ENCODE data around the gene ALDH3B2.

GRCh38 chr11:67652965-67653845 is 21.2 kb downstream of the ALDH3B2 start:
- TF ChIP-seq JUND (IDR thresholded peaks at IDR 0.05; ENCODE audit: low read length) (no peak), CEBPB (IDR thresholded peaks at IDR 0.05; ENCODE audit: low read depth, low read length) (no peak), GABPA (IDR thresholded peaks at IDR 0.05; ENCODE audit: borderline replicate concordance, insufficient read depth, low read length) (no peak), MAFK (IDR thresholded peaks at IDR 0.05; ENCODE audit: low read depth, low read length) (no peak)
- TF ChIP-seq, protein P1, sequence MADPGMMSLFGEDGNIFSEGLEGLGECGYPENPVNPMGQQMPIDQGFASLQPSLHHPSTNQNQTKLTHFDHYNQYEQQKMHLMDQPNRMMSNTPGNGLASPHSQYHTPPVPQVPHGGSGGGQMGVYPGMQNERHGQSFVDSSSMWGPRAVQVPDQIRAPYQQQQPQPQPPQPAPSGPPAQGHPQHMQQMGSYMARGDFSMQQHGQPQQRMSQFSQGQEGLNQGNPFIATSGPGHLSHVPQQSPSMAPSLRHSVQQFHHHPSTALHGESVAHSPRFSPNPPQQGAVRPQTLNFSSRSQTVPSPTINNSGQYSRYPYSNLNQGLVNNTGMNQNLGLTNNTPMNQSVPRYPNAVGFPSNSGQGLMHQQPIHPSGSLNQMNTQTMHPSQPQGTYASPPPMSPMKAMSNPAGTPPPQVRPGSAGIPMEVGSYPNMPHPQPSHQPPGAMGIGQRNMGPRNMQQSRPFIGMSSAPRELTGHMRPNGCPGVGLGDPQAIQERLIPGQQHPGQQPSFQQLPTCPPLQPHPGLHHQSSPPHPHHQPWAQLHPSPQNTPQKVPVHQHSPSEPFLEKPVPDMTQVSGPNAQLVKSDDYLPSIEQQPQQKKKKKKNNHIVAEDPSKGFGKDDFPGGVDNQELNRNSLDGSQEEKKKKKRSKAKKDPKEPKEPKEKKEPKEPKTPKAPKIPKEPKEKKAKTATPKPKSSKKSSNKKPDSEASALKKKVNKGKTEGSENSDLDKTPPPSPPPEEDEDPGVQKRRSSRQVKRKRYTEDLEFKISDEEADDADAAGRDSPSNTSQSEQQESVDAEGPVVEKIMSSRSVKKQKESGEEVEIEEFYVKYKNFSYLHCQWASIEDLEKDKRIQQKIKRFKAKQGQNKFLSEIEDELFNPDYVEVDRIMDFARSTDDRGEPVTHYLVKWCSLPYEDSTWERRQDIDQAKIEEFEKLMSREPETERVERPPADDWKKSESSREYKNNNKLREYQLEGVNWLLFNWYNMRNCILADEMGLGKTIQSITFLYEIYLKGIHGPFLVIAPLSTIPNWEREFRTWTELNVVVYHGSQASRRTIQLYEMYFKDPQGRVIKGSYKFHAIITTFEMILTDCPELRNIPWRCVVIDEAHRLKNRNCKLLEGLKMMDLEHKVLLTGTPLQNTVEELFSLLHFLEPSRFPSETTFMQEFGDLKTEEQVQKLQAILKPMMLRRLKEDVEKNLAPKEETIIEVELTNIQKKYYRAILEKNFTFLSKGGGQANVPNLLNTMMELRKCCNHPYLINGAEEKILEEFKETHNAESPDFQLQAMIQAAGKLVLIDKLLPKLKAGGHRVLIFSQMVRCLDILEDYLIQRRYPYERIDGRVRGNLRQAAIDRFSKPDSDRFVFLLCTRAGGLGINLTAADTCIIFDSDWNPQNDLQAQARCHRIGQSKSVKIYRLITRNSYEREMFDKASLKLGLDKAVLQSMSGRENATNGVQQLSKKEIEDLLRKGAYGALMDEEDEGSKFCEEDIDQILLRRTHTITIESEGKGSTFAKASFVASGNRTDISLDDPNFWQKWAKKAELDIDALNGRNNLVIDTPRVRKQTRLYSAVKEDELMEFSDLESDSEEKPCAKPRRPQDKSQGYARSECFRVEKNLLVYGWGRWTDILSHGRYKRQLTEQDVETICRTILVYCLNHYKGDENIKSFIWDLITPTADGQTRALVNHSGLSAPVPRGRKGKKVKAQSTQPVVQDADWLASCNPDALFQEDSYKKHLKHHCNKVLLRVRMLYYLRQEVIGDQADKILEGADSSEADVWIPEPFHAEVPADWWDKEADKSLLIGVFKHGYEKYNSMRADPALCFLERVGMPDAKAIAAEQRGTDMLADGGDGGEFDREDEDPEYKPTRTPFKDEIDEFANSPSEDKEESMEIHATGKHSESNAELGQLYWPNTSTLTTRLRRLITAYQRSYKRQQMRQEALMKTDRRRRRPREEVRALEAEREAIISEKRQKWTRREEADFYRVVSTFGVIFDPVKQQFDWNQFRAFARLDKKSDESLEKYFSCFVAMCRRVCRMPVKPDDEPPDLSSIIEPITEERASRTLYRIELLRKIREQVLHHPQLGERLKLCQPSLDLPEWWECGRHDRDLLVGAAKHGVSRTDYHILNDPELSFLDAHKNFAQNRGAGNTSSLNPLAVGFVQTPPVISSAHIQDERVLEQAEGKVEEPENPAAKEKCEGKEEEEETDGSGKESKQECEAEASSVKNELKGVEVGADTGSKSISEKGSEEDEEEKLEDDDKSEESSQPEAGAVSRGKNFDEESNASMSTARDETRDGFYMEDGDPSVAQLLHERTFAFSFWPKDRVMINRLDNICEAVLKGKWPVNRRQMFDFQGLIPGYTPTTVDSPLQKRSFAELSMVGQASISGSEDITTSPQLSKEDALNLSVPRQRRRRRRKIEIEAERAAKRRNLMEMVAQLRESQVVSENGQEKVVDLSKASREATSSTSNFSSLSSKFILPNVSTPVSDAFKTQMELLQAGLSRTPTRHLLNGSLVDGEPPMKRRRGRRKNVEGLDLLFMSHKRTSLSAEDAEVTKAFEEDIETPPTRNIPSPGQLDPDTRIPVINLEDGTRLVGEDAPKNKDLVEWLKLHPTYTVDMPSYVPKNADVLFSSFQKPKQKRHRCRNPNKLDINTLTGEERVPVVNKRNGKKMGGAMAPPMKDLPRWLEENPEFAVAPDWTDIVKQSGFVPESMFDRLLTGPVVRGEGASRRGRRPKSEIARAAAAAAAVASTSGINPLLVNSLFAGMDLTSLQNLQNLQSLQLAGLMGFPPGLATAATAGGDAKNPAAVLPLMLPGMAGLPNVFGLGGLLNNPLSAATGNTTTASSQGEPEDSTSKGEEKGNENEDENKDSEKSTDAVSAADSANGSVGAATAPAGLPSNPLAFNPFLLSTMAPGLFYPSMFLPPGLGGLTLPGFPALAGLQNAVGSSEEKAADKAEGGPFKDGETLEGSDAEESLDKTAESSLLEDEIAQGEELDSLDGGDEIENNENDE (IDR thresholded peaks at IDR 0.05; ENCODE audit: insufficient replicate concordance, low read length): no peak

All from H1 (cell line).